Ectodermal cell (in vitro differentiated cells): ENCODE measurements around the gene SPECC1.
"Not testable (repeated sequence)": the region's sequence is repeated elsewhere in the genome, so short reads cannot be mapped to it uniquely, and the experiment has no call there.

Source experiments
- H3K27ac ChIP-seq: 2 replicates; pipeline ENCODE4 v1.7.0; 2013; ENCODE audit warnings: mild to moderate bottlenecking, low read depth, low read length; ENCODE audit not compliant: insufficient read depth, poor library complexity, severe bottlenecking
- H3K27me3 ChIP-seq: 2 replicates; pipeline ENCODE4 v1.7.0; 2013; ENCODE audit warnings: mild to moderate bottlenecking, low read length; ENCODE audit not compliant: insufficient read depth, control insufficient read depth, poor library complexity, severe bottlenecking
- H3K36me3 ChIP-seq: one replicate; pipeline ENCODE4 v1.7.0; 2013; ENCODE audit warnings: low read length; ENCODE audit not compliant: control insufficient read depth, insufficient read depth
- H3K4me1 ChIP-seq: one replicate; pipeline ENCODE4 v1.7.0; 2013; ENCODE audit warnings: low read length; ENCODE audit not compliant: control insufficient read depth, insufficient read depth
- H3K4me3 ChIP-seq: 2 replicates; pipeline ENCODE4 v1.7.0; 2013; ENCODE audit warnings: low read depth, low read length, control low read depth; ENCODE audit not compliant: insufficient read depth
- H3K9me3 ChIP-seq: 2 replicates; pipeline ENCODE4 v1.7.0; 2013; ENCODE audit warnings: mild to moderate bottlenecking, low read length, moderate library complexity; ENCODE audit not compliant: control insufficient read depth
- WGBS, 2 experiments: methylation state at CpG; one replicate each; pipeline ENCODE4 v1.1.7; 2013; ENCODE audit warnings: missing lambda C conversion rate in 2 of 2; 5-methylcytosine and 5-hydroxymethylcytosine counted together

The SPECC1 gene

GRCh38 chr17:20106446-20106845, 97.3 kb downstream of the SPECC1 start:
- H3K4me3 ChIP-seq, H3K36me3 ChIP-seq, H3K27ac ChIP-seq, H3K27me3 ChIP-seq, H3K9me3 ChIP-seq: not testable (repeated sequence)
- peaks cover 12% of the 10 kb centered on the region for H3K4me1 ChIP-seq

GRCh38 chr17:20109076-20109475, 99.9 kb downstream of the SPECC1 start:
- Histone ChIP-seq H3K36me3 (no peaks in the 10 kb centered on the region), H3K9me3 (no peaks in the 10 kb centered on the region), H3K4me3 (no peak overlapping the region), H3K27ac (no peak overlapping the region), H3K27me3 (no peaks in the 10 kb centered on the region), H3K4me1 (peaks cover under 1% of the 10 kb centered on the region)
- WGBS, 2 experiments, result 95 to 97% methylated on average over 5 of the region's 5 CpGs

DNA sequence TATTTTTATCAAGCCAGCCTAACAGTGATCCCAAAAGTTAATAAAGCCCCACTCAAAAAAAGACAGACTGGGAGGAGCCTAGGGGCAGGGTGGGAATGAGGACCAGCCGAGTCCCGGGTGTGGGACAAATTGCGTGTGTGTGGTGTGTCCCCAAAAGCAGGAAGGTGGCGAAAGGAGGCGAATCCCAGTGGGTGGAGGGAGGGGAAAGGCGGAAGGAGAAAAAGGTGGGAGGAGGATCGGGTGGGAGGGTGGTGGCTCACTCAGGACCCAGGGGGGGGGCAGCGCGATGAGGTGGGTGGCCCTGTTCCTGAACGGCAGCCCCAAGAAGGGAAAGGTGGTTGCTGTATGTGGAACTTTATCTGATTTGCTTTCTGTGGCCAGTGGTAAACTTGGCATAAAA, 102.4 kb downstream of the SPECC1 start:
- H3K4me3 ChIP-seq, result no peak overlapping the region
- no peaks in the 10 kb centered on the region for H3K36me3 ChIP-seq
- WGBS, 2 experiments, result 92 to 93% methylated on average over 10 of the region's 10 CpGs
- no peaks in the 10 kb centered on the region for H3K4me1 ChIP-seq
- H3K27ac ChIP-seq, result no peak overlapping the region
- H3K27me3 ChIP-seq, result no peaks in the 10 kb centered on the region
- H3K9me3 ChIP-seq, result no peaks in the 10 kb centered on the region

- no peaks in the 10 kb centered on the region for H3K9me3 ChIP-seq
- H3K4me3 ChIP-seq, result no peak overlapping the region
- H3K4me1 ChIP-seq, result no peaks in the 10 kb centered on the region
- H3K36me3 ChIP-seq, result no peaks in the 10 kb centered on the region
- H3K27me3 ChIP-seq, result no peaks in the 10 kb centered on the region
- WGBS, 2 experiments, result 94 to 97% methylated on average over 2 of the region's 2 CpGs
- no peak overlapping the region for H3K27ac ChIP-seq
Observed at GRCh38 chr17:20114466-20114865, 105.3 kb downstream of the SPECC1 start.

GRCh38 chr17:20116683-20117309, 107.6 kb downstream of the SPECC1 start:
- WGBS, 2 experiments, result 26 to 40% methylated on average over 7 to 8 of the region's 8 CpGs
- no peaks in the 10 kb centered on the region for H3K36me3 ChIP-seq
- no peak overlapping the region for H3K4me3 ChIP-seq
- H3K4me1 ChIP-seq, result no peaks in the 10 kb centered on the region
- no peaks in the 10 kb centered on the region for H3K9me3 ChIP-seq
- H3K27ac ChIP-seq, result no peak overlapping the region
- H3K27me3 ChIP-seq, result no peaks in the 10 kb centered on the region

DNA sequence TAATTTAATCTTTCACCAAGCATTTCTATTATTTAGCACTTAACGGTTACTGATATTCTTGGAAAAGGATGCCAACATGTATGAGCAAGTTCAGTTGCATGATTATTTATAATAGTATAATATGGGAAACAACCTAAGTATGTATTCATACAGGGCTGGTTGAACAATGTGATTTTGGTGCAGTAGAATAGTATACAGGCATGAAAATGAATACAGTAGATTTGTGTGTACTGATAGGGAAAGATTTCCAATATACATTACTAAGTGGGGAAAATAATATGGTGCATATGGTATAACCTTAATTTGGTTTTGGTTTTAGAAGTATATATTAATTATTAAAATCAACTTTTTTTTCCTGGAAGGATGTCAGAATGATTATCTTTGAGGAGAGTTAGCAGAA, 109.1 kb downstream of the SPECC1 start:
- no peaks in the 10 kb centered on the region for H3K27me3 ChIP-seq
- 89 to 100% methylated on average over 1 of the region's 1 CpG for WGBS, 2 experiments
- no peak overlapping the region for H3K4me3 ChIP-seq

DNA sequence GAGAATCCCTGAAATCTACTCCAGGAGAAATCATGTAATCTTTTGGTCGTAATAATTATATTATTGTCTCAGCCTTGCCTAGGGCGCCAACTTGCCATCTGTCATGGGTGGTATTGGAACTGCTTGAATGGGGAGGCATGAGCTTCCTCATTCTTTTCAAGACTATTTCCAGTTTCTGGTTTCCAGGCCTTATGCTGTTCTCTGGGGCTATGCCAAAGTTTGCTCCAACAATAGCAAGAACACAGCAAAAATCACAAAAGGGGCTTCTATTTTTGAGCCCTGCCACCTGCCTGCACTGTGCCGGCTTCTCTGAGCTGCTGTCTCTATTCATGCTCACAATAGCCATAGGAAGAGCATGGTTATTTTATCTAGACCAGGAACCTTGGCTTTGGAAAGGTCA, 111.7 kb downstream of the SPECC1 start:
- no peak overlapping the region for H3K27ac ChIP-seq
- no peaks in the 10 kb centered on the region for H3K27me3 ChIP-seq
- no peaks in the 10 kb centered on the region for H3K9me3 ChIP-seq
- no peaks in the 10 kb centered on the region for H3K4me1 ChIP-seq
- no peaks in the 10 kb centered on the region for H3K36me3 ChIP-seq
- H3K4me3 ChIP-seq, result no peak overlapping the region
- 82 to 88% methylated on average over 3 of the region's 3 CpGs for WGBS, 2 experiments

More for the DNA sequence above, 109.1 kb downstream of the SPECC1 start:
- H3K27ac ChIP-seq, result no peak overlapping the region
- H3K36me3 ChIP-seq, result no peaks in the 10 kb centered on the region
- H3K9me3 ChIP-seq, result no peaks in the 10 kb centered on the region
- H3K4me1 ChIP-seq, result no peaks in the 10 kb centered on the region

DNA sequence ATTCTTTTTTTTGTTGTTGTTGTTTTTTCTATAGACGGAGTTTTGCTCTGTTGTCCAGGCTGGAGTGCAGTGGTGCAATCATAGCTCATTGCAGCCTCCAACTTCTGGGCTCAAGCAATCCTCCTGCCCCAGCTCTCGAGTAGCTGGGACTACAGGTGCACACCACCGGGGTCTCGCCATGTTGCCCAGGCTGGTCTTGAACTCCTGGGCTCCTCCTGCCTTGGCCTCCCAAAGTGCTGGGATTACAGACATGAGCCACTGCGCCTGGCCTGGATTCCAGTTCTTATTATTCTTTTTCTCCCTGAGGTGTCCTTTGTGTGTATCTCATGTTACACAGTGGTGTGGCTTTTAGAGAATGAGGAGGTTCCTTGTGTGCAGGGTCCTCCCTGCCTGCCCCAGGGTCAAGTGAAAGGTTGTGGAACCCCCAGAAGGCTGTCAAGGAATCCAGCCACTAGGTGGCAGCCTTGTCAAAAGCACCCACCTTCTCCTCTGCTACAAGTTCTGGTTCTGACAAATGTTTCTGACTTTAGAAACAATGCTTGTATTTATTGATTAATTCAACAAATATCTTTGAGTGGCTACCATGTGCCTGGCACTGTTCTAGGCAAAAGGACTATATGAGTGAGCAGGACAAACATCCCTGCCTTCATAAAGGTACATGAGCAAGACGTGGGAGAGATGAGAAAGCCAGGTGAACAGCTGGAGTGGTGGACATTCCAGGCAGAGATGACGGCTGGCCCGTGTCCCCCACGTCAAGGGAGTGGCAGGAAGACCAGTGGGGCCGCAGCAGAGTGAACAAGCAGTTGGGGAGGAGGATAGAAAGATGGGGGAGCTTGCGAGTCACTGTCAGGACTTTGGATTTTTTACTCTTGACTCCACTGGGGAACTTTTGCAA, 112.4 kb downstream of the SPECC1 start:
- Histone ChIP-seq H3K27me3 (no peaks in the 10 kb centered on the region), H3K36me3 (no peaks in the 10 kb centered on the region), H3K4me3 (no peak overlapping the region), H3K9me3 (no peaks in the 10 kb centered on the region), H3K27ac (no peak overlapping the region), H3K4me1 (no peaks in the 10 kb centered on the region)
- 68 to 73% methylated on average over 11 of the region's 11 CpGs for WGBS, 2 experiments

DNA sequence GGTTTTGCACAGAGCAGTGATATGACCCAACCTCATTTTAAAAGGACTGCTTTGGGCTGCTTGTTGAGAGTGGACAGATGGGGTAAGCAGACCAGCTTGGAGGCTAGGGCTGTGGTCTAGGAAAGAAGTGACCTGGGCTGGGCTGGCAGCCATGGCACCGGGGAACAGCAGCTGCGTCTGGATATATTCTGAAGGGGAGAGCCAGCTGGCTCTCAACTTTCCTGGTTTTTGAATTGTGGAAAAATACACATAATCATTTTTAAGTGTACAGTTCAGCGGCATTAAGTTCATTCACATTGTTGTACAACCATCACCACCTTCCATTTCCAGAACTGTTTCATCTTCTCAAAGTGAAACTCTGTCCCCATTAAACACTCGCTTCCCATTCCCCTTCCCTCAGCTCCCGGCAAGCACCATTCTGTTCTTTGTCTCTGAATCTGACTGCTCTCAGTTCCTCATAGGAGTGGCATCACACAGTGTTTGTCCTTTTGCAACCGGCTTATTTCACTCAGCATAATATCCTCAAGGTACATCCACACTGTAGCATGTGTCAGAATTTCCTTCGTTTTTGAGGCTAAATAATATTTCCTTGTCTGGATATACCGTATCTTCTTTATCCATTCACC, 113.2 kb downstream of the SPECC1 start:
- H3K27me3 ChIP-seq, result no peaks in the 10 kb centered on the region
- H3K4me3 ChIP-seq, result no peak overlapping the region
- no peaks in the 10 kb centered on the region for H3K4me1 ChIP-seq
- H3K27ac ChIP-seq, result no peak overlapping the region
- no peaks in the 10 kb centered on the region for H3K9me3 ChIP-seq
- 89 to 92% methylated on average over 8 of the region's 8 CpGs for WGBS, 2 experiments
- no peaks in the 10 kb centered on the region for H3K36me3 ChIP-seq

- Histone ChIP-seq H3K36me3 (no peaks in the 10 kb centered on the region), H3K9me3 (no peaks in the 10 kb centered on the region), H3K27me3 (no peaks in the 10 kb centered on the region), H3K27ac (no peak overlapping the region), H3K4me3 (no peak overlapping the region), H3K4me1 (no peaks in the 10 kb centered on the region)
- 85 to 86% methylated on average over 4 of the region's 4 CpGs for WGBS, 2 experiments
Observed at GRCh38 chr17:20123209-20123608, 114.0 kb downstream of the SPECC1 start.
